HG03521 (cell line): ENCODE measurements around the gene OR52I2.

Experiments used
- ATAC-seq: cut with Tn5 transposase; IDR thresholded peaks from one replicate; pipeline ENCODE4 v1.9.1; 2021; ENCODE audit warnings: mild to moderate bottlenecking, moderate library complexity; ENCODE audit not compliant: unreplicated experiment

Gene OR52I2

DNA sequence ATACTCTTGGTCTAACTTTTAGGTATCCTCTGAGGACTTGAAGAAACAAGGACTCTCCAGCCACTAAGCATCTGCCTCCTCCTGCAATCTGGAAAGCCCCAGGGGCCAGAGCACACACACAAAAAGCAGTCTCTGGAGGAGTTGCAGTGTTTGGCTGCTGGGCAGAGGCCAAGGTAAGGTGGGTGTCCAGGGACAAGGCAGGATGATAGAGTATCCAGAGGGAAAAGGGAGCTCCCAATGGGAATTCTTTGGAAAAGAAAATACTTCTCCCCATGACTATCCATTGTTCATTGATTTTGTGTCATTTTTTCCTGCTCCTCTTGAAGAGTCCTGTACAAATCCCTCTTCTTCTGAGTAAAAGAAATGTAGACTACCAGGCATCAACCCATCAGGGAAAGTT, at the start of gene OR52I2:
OR52I2 (plus strand) TSS at position 301 of the 400 bp plus-strand sequence.
- ATAC-seq, result no peak

DNA sequence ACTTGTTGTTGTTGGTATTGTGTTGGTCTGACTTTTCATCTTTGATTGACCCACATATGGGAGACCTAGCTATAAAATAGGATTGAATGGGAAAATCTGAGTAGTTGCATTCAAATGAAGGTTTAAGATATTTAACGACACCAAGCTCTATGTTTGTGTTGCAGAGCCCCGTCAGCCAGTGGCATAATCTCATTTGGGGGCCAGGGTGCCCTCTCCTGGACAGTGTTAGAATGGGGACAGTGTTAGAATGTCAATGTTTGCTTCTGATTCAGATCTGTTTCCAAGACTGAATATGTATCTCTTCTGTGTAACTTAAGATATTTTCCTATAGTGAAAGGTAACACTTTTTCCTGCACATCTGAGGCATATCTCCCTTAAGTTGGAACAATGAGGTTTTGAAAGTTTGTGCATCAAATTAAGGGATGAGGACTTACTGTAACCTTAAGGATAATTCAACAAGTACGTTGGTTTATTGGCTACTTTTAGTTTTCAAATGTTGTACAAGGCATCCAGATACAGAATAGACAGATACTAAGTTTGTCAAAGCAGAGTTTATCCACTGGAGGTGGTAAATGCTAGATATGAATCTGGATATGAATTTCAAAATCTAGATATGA, 41.8 kb upstream of the OR52I2 start:
- peak; percentile 75 for ATAC-seq

DNA sequence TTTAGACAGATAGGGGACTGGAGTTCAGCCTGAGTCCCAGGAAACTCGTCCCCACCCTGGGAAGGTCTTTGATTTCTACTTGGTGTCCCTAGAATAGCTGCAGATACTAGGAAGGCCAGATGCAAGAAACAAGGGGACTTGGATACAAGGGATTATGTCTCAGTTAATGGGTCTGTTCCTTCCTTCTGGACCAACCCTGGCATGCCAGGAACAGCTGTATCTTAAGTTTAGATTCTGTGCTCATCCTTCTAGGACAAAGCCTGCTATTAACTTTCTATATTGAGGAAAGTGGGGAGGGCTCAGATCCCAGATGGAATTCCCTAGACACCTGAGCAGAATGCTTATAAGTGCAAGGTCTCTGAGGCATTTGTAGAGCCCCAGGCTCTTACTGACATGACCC, 40.5 kb upstream of the OR52I2 start:
- ATAC-seq, result no peak

DNA sequence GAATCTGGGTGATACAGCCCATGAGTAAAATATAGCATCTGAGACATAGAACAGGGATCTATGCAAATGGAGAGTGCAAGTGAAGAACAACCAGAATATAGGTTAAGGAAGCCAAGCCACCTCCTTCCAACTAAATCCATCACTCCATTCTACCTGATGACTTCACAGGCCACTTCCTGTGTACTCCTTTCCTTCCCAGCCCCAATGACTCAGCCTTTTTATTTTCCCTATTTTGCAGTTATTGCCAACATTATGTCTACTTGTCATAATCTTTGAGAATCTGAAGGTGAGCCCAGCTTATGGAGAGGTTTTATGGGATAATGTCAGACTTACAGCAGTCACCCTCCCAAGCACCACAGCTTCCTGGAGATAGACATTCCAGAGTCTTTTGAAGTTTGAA, 38.0 kb upstream of the OR52I2 start:
- ATAC-seq, result no peak

DNA sequence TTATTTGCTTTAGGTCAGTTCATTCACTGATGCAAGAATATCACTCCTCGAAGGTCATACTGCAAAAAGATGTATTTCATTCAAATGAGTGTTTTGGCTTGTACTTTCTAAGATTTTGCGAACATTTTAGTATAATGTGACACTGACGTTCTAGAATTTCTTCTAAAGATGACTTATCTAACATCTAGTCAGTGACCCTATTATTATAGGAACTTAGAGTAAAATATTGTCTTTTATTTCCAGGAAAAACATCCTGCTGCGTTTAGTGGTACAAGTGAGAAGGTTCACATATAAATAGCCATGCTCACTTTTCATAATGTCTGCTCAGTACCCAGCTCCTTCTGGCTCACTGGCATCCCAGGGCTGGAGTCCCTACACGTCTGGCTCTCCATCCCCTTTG, 36.7 kb upstream of the OR52I2 start, which contains the start of gene OR52M1:
OR52M1 (plus strand) TSS at position 301 of the 400 bp plus-strand sequence; CDS start at position 301, 0 bp downstream.
- no peak for ATAC-seq

DNA sequence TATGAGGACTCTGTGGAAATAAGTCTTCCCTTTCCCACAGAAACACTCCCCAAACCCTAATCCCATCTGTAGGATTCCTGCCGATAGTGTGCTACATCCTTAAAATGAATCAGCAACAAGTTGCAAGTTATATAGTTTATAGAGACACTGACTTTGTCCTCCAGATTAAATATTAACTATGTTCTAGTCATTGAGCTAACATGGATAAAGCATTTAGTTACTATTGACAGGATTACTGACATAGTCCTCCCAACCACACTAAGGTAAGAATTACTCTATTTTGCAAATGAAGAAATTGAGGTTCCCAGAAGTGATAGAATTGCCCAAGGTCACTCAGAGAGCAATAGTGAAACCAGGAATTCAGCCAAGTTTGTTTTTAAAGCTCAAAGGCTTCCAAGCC, 34.7 kb upstream of the OR52I2 start:
- ATAC-seq, result no peak

DNA sequence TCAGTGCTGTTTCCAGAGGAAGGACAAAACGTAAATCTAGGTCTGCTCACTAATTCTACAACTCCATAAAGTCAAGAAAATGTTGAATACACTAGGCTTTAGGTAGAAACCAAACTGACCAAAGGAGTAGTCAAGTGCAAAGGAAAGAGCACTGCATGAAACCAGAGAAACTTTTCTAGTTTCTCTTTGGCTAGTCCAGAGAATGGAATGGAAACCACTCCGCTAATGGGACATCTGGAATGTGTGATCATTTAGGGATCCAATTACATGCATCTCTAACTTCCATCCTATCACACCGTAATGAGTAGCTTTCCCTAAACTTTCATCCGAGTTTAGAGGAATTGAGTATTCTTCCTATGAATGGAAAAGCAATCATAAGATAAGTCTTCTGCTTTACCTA, 34.1 kb upstream of the OR52I2 start:
- no peak for ATAC-seq

DNA sequence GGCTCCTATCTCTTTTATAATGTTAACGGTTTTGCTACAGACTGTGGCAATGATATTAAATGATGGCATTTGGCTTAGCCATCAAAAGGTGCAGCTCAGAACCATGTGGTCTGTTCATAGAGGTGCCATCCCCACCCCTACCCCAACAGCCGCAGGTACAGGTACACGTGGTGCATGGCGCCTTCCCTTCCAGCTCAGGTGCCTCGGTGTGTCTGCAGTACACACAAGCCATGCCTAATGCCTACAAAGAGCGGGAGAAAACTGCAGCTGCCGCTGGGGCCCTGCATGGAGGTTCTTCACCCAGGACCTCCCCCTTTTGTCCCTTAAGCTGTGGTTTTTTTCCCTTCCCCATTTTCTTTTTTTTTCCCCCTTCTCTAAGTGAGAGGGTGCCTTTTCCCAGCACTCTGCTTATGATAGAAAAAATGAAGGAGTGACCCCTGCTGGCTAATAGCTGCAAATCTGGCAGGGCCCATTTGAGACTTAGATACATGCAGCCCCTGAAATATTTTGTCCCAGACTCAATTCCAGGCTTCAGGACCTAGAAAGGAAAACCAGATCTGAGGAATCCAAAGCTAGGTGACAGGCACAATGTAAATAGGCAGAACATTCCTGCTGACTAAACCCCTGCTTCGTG, 30.1 kb upstream of the OR52I2 start:
- no peak for ATAC-seq

DNA sequence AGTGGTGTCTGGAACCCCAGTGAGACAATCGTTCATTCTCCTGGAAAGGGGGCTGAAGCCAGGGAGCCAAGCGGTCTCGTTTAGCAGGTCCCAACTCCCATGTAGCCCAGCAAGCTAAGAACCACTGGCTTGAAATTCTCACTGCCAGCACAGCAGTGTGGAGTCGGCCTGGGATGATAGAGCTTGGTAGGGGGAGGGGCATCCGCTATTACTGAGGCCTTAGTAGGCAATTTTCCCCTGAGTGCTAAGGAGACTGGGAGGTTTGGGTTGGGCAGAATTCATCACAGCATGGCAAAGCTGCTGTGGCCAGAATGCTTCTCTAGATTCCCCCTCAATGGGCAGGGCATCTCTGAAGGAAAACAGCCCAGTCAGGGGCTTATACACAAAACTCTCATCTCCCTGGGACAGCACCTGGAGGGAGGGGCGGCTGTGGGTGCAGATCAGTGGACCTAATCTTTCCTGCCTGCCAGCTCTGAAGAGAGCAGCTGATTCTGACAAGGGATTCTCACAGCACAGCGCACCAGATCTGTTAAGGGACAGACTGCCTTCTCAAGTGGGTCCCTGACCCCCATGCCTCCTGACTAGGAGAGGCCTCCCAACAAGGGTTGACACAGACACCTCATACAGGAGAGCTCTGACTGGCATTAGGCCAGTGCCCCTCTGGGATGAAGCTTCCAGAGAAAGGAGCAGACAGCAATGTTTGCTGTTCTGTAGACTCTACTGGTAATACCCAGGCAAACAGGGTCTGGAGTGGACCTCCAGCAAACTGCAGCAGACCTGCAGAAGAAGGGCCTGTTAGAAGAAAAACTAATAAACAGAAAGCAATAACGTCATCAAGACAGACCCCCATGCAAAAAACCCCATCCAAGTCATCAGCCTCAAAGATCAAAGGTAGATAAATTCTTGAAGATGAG, 21.8 kb upstream of the OR52I2 start:
- ATAC-seq, result no peak

DNA sequence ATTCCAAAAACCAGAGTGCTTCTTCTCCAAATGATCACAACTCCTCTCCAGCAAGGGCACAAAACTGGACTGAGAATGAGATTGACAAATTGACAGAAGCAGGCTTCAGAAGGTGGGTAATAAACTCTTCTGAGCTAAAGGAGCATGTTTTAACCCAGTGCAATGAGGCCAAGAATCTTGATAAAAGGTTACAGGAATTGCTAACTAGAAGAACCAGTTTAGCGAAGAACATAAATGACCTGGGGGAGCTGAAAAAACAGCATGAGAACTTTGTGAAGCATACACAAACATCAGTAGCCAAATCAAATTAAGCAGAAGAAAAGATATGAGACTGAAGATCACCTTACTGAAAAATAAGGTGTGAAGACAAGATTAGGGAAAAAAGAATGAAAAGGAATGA, 21.1 kb upstream of the OR52I2 start:
- ATAC-seq, result no peak

DNA sequence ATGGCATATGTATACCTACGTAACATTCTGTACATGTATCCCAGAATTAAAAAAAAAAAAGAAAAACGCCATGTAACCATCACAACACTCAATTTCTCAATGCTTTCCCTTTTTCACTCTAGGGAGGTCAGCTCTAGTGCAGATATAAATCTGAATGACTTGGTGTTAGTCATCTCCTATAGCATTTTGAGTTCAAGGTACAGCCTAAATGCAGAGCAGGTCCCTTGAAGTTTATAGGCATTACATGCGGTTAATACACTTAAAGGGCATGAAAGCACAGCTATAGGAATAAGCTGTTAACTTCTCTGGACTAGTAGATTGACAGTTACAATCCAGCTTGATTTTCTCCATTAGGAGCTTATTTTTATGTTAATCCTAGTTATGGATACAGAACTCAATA, 16.2 kb upstream of the OR52I2 start:
- ATAC-seq, result no peak

DNA sequence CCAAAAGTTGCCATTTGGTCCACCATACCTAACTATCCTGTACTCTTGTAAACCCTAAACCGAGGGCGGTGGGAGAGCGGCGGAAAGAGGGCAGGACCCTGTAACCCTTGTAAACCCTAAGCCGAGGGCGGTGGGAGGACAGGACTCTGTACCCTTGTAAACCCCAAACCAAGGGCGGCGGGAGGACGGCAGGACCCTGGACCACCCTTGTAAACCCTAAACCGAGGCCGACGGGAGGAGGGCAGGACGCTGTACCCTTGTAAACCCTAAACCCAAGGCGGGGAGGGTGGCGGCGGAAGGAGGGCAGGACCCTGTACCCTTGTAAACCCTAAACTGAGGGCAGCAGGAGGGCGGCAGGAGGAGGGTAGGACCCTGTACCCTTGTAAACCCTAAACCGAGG, 12.5 kb upstream of the OR52I2 start:
- no peak for ATAC-seq

DNA sequence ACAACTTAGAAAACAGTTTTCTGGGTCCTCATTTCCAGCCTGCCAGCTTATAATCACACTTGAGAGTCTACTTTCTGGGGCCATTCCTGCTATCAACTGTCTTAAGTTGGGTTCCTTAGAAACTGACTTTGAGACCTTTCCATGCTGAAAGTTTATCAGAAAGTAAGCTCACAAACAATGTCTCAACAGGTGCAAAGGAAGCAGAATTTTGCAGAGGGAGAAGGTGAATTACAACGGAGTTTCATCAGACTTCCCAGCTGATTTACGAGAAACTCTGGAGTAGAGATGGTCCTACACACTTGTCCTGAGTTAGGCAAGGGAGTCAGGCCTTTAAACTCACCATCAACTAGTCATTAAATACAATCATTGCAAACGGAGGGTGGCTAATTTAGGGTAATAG, 4.7 kb upstream of the OR52I2 start:
- no peak for ATAC-seq

DNA sequence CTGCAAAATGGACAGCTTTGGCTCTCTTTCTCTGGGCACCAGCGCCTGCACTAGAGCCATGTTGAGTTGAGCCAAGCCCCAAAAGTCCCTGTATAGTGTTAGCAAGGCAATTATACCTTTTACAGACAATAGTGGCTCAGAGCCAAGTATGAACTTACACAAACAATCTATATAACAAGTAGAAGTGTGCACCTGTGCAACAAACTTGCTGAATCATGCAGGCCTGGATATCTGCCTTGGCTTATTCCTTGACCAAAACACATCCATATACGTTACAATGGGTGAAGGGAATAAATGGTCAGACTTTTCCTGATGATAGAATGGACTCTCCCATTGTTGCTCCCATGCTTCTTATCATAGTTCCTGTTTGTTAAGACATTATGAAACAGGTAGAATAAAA, 3.8 kb upstream of the OR52I2 start:
- no peak for ATAC-seq

DNA sequence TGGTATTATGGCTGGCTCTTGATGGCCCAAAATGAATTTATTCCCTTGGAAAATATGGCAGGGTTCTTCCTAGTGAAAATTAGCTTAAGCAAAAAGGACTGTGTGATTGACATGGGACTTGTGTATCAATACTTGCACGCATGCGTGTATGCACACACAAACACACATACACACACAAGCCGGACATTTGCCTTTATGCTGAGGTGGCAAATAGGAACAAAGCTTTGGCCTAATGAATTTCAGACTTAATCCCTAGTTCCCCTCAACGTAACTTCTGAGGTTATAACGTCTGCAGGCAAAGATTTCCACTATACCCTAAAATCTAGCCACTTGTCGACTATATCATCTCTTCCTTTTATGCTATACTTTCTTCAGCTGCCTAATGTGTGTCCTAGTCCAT, 2.9 kb upstream of the OR52I2 start:
- ATAC-seq, result no peak

DNA sequence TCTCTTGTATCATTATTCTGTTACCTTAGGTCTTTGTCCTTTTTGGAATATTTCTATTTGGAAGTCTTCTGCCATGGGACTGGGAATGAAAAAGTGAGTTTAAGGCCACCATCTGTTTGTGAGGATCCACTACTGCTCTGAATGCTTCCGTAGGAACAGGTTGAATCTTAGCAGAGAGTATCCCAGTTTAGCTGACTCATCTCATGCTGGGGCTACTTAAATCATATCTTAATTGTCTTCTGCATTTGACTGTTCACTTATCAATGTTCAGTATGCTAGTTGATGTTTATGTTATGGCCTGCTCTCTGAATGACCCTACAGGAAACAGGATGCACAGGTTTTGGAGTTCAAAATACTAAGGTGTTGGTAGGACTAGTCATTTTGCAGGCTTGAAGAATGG, 1.4 kb upstream of the OR52I2 start:
- ATAC-seq, result no peak

DNA sequence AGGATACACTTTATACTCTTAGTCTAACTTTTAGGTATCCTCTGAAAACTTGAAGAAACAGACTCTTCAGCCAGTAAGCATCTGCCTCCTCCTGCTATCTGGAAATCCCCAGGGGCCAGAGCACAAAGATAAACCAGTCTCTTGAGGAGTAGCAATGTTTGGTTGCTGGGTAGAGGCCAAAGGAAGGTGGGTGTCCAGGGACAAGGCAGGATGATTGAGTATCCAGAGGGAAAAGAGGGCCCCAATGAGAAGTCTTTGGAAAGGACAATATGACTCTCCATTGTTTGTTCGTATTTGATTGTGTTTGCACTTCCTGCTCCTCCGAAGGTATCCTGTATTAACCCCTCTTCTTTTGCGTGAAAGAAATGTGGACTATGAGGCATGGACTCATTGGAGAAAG, 7.5 kb downstream of the OR52I2 start:
- no peak for ATAC-seq

DNA sequence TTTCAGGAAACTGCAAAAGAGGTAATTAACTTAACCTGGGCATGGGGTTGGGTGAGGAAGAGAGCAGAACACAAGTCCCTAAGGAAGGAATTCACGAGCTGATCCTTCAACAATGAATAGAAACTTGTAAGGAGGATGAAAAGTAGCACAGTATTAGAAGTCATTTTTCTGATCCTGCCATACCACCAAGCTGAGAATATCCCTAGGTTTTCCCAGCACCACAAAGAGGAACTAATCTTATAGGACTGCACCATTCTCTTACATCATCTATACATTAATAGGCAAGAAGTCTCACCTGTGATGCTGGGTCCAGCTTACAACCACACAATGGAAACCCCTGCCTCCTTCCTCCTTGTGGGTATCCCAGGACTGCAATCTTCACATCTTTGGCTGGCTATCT, 12.2 kb downstream of the OR52I2 start, which contains the start of gene OR52I1:
OR52I1 (plus strand) TSS at position 301 of the 400 bp plus-strand sequence; CDS start at position 301, 0 bp downstream.
- no peak for ATAC-seq

DNA sequence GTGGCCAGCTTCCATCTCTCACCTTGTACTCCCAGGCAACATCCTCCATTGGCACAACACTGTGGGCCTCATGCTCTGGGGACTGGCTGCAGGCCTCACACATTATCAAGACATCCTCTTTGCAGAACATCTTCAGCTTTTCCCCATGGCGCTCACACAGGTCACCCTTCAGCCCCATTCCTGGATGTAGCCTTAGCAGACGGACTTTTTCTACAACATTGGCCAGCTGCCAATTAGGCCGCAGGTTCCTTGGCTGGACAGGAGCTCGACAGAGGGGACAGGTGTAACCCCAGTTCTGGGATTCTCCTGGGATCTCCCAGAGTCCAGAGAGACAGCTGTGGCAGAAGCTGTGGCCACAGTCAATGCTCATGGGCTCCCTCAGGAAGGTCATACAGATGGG, 23.5 kb downstream of the OR52I2 start:
- no peak for ATAC-seq

DNA sequence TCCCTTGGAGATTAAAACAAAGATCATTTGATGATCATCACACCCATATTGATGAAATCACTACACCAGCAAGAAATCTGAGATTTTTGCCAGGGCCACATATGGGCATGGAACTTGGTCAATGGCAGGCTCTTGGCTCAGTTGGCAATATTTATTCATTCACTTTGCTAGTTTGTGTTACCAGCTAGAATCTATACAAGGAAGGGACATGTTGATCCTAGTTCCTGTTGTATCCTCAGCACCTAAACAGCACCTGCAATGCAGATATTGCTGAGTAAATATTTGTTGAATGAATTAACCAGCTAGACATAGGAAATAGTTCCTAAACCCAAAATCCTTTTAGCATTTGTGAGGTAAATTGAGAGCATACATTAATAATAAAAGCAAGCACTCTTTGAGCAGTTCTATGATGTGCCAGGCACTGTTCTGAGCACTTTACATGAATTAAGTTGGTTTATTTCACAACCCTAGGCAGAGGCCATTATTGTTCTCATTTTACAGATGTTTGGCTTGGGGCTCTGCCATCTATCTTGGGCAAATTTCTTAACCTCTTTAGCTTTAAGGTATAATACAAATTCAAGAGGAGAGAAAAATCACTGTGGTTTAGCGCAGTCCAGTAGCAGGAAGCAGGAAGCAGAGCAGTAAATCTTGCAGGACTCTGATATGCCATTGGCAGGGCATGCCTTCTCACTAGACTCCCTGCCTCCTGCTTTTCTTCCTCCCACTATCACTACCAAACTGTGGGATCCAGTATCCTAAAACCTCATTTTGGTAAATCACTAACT, 24.9 kb downstream of the OR52I2 start:
- no peak for ATAC-seq

DNA sequence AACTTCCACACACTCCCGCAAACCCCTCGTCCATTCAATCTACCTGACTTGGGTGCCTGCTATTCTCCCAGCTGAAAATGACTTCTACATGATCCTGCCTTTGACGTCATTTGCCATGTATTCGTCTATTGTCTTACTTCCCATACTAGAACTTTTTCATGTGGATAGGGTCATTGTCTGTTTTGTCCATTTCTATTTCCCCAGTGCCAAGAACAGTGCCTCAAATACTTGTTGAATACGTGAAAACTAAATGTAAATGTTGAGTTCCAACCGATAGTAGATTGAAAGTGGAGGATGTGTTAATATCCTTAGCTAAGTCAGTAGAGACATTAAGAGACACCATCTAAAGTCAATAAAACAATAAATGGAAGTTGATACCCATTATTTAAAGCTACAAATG, 25.6 kb downstream of the OR52I2 start:
- no peak for ATAC-seq
